Activated T-cell treated with anti-CD3 and anti-CD28 coated beads, Interleukin-2, amount 50 U/mL, for 1 hour (primary cell): Measurements from ENCODE around the gene FMC1.

Experiments
- DNase-seq: peaks from one replicate; pipeline ENCODE4 v3.0.0-alpha.2; 2020

Gene FMC1

GRCh38 chr7:139384611-139385010 lies 43.5 kb downstream of the FMC1 start:
- no peak for DNase-seq

DNA sequence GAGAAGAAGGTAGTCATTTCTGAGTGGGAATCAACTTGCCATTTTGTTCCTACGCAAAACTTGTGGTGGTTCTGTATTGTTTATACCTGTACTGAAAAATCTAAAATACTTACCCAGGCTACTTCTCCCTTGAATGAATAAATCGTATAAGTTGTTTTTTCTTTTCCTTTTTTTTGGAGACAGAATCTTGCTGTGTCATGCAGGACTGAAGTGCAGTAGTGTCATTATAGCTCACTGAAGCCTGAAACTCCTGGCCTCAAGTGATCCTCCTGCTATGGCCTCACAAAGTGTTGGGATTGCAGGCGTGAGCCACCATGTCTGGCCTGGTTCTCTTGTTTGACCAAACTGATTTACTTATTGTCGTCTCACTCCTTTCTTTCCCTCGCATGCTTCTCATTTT lies 46.5 kb downstream of the FMC1 start:
- DNase-seq: no peak

DNA sequence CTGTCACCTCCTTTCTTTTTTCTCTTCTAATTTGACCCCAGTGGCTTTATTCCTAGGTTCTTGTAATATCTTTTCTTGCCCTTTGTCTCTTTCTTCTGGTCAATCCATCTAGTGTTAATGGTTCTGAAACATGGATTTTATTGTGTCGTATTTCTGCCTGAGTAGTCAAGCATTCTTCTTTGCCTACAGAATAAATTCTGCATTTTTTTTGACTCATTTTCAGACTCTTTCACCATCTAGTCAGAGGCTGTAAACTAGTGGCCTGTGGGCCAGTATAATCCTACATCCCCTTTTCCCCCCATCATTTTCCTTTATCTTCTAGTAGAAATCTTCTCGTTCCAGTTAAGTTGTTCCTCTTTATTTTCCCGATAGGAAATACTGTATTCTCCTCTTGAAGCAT lies 48.0 kb downstream of the FMC1 start:
- no peak for DNase-seq

GRCh38 chr7:139389774-139390173 lies 48.6 kb downstream of the FMC1 start:
- DNase-seq: no peak

GRCh38 chr7:139393621-139394211 lies 52.6 kb downstream of the FMC1 start:
- DNase-seq: no peak

- no peak for DNase-seq
Measured at GRCh38 chr7:139394540-139394939, 53.4 kb downstream of the FMC1 start.
